Skeletal muscle satellite cell (primary cell): ENCODE measurements around the gene KCNB1.

Experiments
- H3K27me3 ChIP-seq: 2 replicates; pipeline ENCODE4 v1.7.0; 2013; ENCODE audit warnings: low read length; ENCODE audit not compliant: control insufficient read depth, insufficient read depth
- H3K36me3 ChIP-seq: 2 replicates; pipeline ENCODE4 v1.7.0; 2013; ENCODE audit warnings: mild to moderate bottlenecking, control low read depth, low read length; ENCODE audit not compliant: insufficient read depth
- H3K4me1 ChIP-seq: 2 replicates; pipeline ENCODE4 v1.7.0; 2013; ENCODE audit warnings: low read length; ENCODE audit not compliant: control insufficient read depth, insufficient read depth
- H3K4me2 ChIP-seq: 2 replicates; pipeline ENCODE4 v1.7.0; 2013; ENCODE audit warnings: mild to moderate bottlenecking, low read length
- H3K4me3 ChIP-seq: 2 replicates; pipeline ENCODE4 v1.7.0; 2013; ENCODE audit warnings: low read length
- H3K9ac ChIP-seq: 2 replicates; pipeline ENCODE4 v1.7.0; 2013; ENCODE audit warnings: mild to moderate bottlenecking, low read depth, low read length, moderate library complexity
- H3K9me3 ChIP-seq: replicated peaks from 2 replicates; pipeline ENCODE4 v1.7.0; 2013; ENCODE audit warnings: mild to moderate bottlenecking, control low read depth, low read length

The KCNB1 gene

GRCh38 chr20:49344140-49344539, 138.3 kb downstream of the KCNB1 start:
- no peak overlapping the region for H3K4me2 ChIP-seq
- H3K9me3 ChIP-seq = no peaks in the 10 kb centered on the region
- H3K4me1 ChIP-seq = peaks cover 54% of the 10 kb centered on the region
- H3K9ac ChIP-seq = no peak overlapping the region
- no peaks in the 10 kb centered on the region for H3K36me3 ChIP-seq
- no peaks in the 10 kb centered on the region for H3K27me3 ChIP-seq
- H3K4me3 ChIP-seq = no peak overlapping the region

- Histone ChIP-seq H3K27me3 (no peaks in the 10 kb centered on the region), H3K9ac (peak overlapping the region; percentile 39), H3K4me3 (no peak overlapping the region), H3K4me1 (peaks cover 54% of the 10 kb centered on the region), H3K4me2 (peak overlapping the region; percentile 32), H3K9me3 (no peaks in the 10 kb centered on the region), H3K36me3 (no peaks in the 10 kb centered on the region)
Measured at GRCh38 chr20:49343246-49343645, 139.2 kb downstream of the KCNB1 start.

GRCh38 chr20:49340161-49340966, 142.1 kb downstream of the KCNB1 start:
- no peaks in the 10 kb centered on the region for H3K9me3 ChIP-seq
- H3K36me3 ChIP-seq = no peaks in the 10 kb centered on the region
- H3K27me3 ChIP-seq = no peaks in the 10 kb centered on the region
- peaks cover 37% of the 10 kb centered on the region for H3K4me1 ChIP-seq
- H3K4me3 ChIP-seq = peak overlapping the region; percentile 59
- H3K4me2 ChIP-seq = peak overlapping the region; percentile 82
- peak overlapping the region; percentile 35 for H3K9ac ChIP-seq

GRCh38 chr20:49339123-49339522, 143.3 kb downstream of the KCNB1 start:
- no peak overlapping the region for H3K4me3 ChIP-seq
- H3K4me1 ChIP-seq = peaks cover 26% of the 10 kb centered on the region
- H3K9me3 ChIP-seq = no peaks in the 10 kb centered on the region
- no peaks in the 10 kb centered on the region for H3K36me3 ChIP-seq
- no peak overlapping the region for H3K9ac ChIP-seq
- H3K27me3 ChIP-seq = no peaks in the 10 kb centered on the region
- H3K4me2 ChIP-seq = no peak overlapping the region

GRCh38 chr20:49338061-49338460, 144.4 kb downstream of the KCNB1 start:
- Histone ChIP-seq H3K27me3 (peaks cover 7% of the 10 kb centered on the region), H3K9ac (no peak overlapping the region), H3K4me3 (no peak overlapping the region), H3K36me3 (no peaks in the 10 kb centered on the region), H3K4me2 (no peak overlapping the region), H3K9me3 (no peaks in the 10 kb centered on the region), H3K4me1 (peaks cover 15% of the 10 kb centered on the region)

GRCh38 chr20:49337357-49337756, 145.1 kb downstream of the KCNB1 start:
- H3K9ac ChIP-seq = no peak overlapping the region
- H3K27me3 ChIP-seq = peaks cover 14% of the 10 kb centered on the region
- no peaks in the 10 kb centered on the region for H3K9me3 ChIP-seq
- peaks cover 11% of the 10 kb centered on the region for H3K4me1 ChIP-seq
- H3K4me3 ChIP-seq = no peak overlapping the region
- no peak overlapping the region for H3K4me2 ChIP-seq
- no peaks in the 10 kb centered on the region for H3K36me3 ChIP-seq

- H3K27me3 ChIP-seq = peaks cover 16% of the 10 kb centered on the region
- H3K9ac ChIP-seq = no peak overlapping the region
- H3K36me3 ChIP-seq = no peaks in the 10 kb centered on the region
- H3K4me1 ChIP-seq = peaks cover 11% of the 10 kb centered on the region
- no peaks in the 10 kb centered on the region for H3K9me3 ChIP-seq
- no peak overlapping the region for H3K4me3 ChIP-seq
- no peak overlapping the region for H3K4me2 ChIP-seq
Measured at GRCh38 chr20:49336786-49337185, 145.7 kb downstream of the KCNB1 start.

- H3K4me3 ChIP-seq = no peak overlapping the region
- H3K27me3 ChIP-seq = peaks cover 23% of the 10 kb centered on the region
- H3K9ac ChIP-seq = no peak overlapping the region
- no peaks in the 10 kb centered on the region for H3K9me3 ChIP-seq
- no peak overlapping the region for H3K4me2 ChIP-seq
- H3K4me1 ChIP-seq = peaks cover 8% of the 10 kb centered on the region
- H3K36me3 ChIP-seq = no peaks in the 10 kb centered on the region
Measured at GRCh38 chr20:49335476-49335875, 147.0 kb downstream of the KCNB1 start.

- peaks cover 64% of the 10 kb centered on the region for H3K27me3 ChIP-seq
- no peak overlapping the region for H3K4me3 ChIP-seq
- H3K4me1 ChIP-seq = peaks cover 4% of the 10 kb centered on the region
- H3K4me2 ChIP-seq = no peak overlapping the region
- H3K9me3 ChIP-seq = no peaks in the 10 kb centered on the region
- H3K9ac ChIP-seq = no peak overlapping the region
- no peaks in the 10 kb centered on the region for H3K36me3 ChIP-seq
Measured at GRCh38 chr20:49330701-49331615, 151.5 kb downstream of the KCNB1 start.

GRCh38 chr20:49328790-49329189, 153.7 kb downstream of the KCNB1 start:
- Histone ChIP-seq H3K9me3 (no peaks in the 10 kb centered on the region), H3K4me3 (no peak overlapping the region), H3K27me3 (peaks cover 73% of the 10 kb centered on the region), H3K9ac (no peak overlapping the region), H3K36me3 (no peaks in the 10 kb centered on the region), H3K4me2 (no peak overlapping the region), H3K4me1 (peaks cover 12% of the 10 kb centered on the region)

GRCh38 chr20:49326026-49326425, 156.4 kb downstream of the KCNB1 start:
- Histone ChIP-seq H3K36me3 (no peaks in the 10 kb centered on the region), H3K27me3 (peaks cover 59% of the 10 kb centered on the region), H3K9me3 (no peaks in the 10 kb centered on the region), H3K4me3 (no peak overlapping the region), H3K9ac (no peak overlapping the region), H3K4me2 (peak overlapping the region; percentile 27), H3K4me1 (peaks cover 12% of the 10 kb centered on the region)
